Panc1 (cell line): ENCODE data around the gene SLC9A9. TPM values are rescaled to one million over a fixed set of nuclear protein-coding genes. Genes with fewer than 3 reads are reported as not detected.

Source experiments
- ATAC-seq: fragments of 200-7000 bp; cut with Tn5 transposase; 2 replicates; pipeline ENCODE4 v1.9.1; 2020; ENCODE audit warnings: mild to moderate bottlenecking, moderate library complexity
- BruUV-seq: library from RNA; stranded (reverse); fragments of 400-500 nt; replicated peaks from 2 replicates; lab custom pipeline; 2021; lab: Mats Ljungman, UMichigan
- CTCF ChIA-PET: fragments of 300-600 bp; sonication (Branson Sonifier 250); formaldehyde crosslinking; loops from one replicate; lab custom pipeline; 2022; ENCODE audit warnings: antibody characterized with exemption; lab: Charles Lee
- POLR2A ChIA-PET: fragments of 300-600 bp; sonication (Branson Sonifier 250); formaldehyde crosslinking; loops from one replicate; lab custom pipeline; 2022; ENCODE audit warnings: antibody characterized with exemption; lab: Charles Lee
- DNase-seq: peaks from one replicate; pipeline ENCODE4 v3.0.0-alpha.2; 2010; ENCODE audit warnings: low read depth, low spot score
- H3K27ac ChIP-seq: 2 replicates; pipeline ENCODE4 v1.5.1; 2011; ENCODE audit warnings: mild to moderate bottlenecking, low read length, inconsistent platforms
- H3K27me3 ChIP-seq: fragments of 200-500 bp; sonication (Bioruptor generic); 2 replicates; pipeline ENCODE4 v1.6.0; 2014; ENCODE audit warnings: low read length, inconsistent platforms; ENCODE audit not compliant: control insufficient read depth, insufficient read depth
- H3K36me3 ChIP-seq: fragments of 200-500 bp; sonication (Bioruptor generic); 2 replicates; pipeline ENCODE4 v1.5.1; 2014; ENCODE audit warnings: inconsistent platforms, mild to moderate bottlenecking, low read length, moderate library complexity; ENCODE audit not compliant: control insufficient read depth, insufficient read depth
- H3K4me1 ChIP-seq: 2 replicates; pipeline ENCODE4 v1.5.1; 2011; ENCODE audit warnings: inconsistent platforms, mild to moderate bottlenecking, low read length, moderate library complexity; ENCODE audit not compliant: control insufficient read depth, insufficient read depth
- H3K4me3 ChIP-seq, 2 experiments: 2 replicates each; pipeline ENCODE4 v1.5.1; 2011 to 2012; ENCODE audit warnings: low read depth in 2 of 2, low read length in 2 of 2, mild to moderate bottlenecking in 2 of 2, inconsistent platforms in 1 of 2, moderate library complexity in 1 of 2
- H3K9me3 ChIP-seq: fragments of 200-500 bp; sonication (Bioruptor generic); 2 replicates; pipeline ENCODE4 v1.5.1; 2014; ENCODE audit warnings: low read depth, mild to moderate bottlenecking, inconsistent platforms, low read length, moderate library complexity; ENCODE audit not compliant: control insufficient read depth, insufficient read depth
- POLR2AphosphoS5 ChIP-seq: IDR thresholded peaks from 2 replicates; pipeline ENCODE4 v1.6.1; 2012; ENCODE audit warnings: mild to moderate bottlenecking, low read depth, low read length, moderate library complexity
- SIN3A ChIP-seq: IDR thresholded peaks from 2 replicates; pipeline ENCODE4 v1.6.1; 2012; ENCODE audit warnings: low read depth, mild to moderate bottlenecking, low read length, moderate library complexity, borderline replicate concordance; ENCODE audit not compliant: insufficient read depth
- TCF7L2 ChIP-seq: IDR thresholded peaks from 2 replicates; pipeline ENCODE4 v1.6.1; 2011; ENCODE audit warnings: mild to moderate bottlenecking, low read depth, low read length, inconsistent platforms
- in situ Hi-C: cut with HindIII; loops from 2 replicates; pipeline ENCODE4 v1.10.0; 2016; ENCODE audit warnings: low sequenced_read_pairs, low pct_unique_long_range_greater_than_20kb
- intact Hi-C: fragments of 100-400 bp; cut with micrococcal nuclease; formaldehyde crosslinking; loops from one replicate; pipeline ENCODE4 v1.10.0; 2022; ENCODE audit not compliant: unreplicated experiment
- total RNA-seq: library from RNA; stranded (reverse); gene quantifications from one replicate; pipeline ENCODE4 v1.2.1, GENCODE V29; 2021; ENCODE audit not compliant: unreplicated experiment
- TF ChIP-seq, protein P1 (sequence below): fragments of 450-650 bp; IDR thresholded peaks from 2 replicates; pipeline ENCODE4 v1.5.1; 2017; ENCODE audit warnings: mild to moderate bottlenecking
- TF ChIP-seq, protein P2 (sequence below), 2 experiments: IDR thresholded peaks; 2 replicates each; pipeline ENCODE4 v1.6.1; 2011 to 2012; ENCODE audit warnings: low read depth in 2 of 2, control low read depth in 1 of 2, low read length in 1 of 2, mild to moderate bottlenecking in 1 of 2, moderate library complexity in 1 of 2; ENCODE audit not compliant: insufficient read depth in 1 of 2

Gene SLC9A9
- total RNA-seq, 1 experiment from 2014 or later, result not detected

DNA sequence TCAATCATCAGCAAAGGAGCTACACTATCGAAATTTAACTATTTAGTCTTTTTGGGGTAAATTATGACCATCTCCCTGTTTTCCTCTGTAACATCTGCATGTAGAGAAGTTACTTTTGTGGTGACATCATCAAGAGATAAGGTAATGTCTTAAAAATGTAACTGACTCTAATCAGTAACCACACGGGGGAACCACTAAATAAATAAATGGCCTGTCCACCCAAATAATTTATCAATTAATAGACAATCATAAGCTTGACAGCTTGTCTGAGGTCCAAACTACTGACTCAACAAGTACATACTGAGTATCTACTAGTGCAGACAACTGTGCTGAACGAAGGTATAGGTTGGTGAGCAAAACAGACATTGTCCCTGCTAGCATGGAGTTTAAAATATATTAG is 219.3 kb downstream of the SLC9A9 start:
- no peak for ATAC-seq
- in situ Hi-C loops (no loop called here), intact Hi-C loops (no loop called here)
- Histone ChIP-seq H3K27me3 (no peaks in the 10 kb centered on the region), H3K4me1 (no peaks in the 10 kb centered on the region), H3K36me3 (no peaks in the 10 kb centered on the region), H3K4me3 (no peak overlapping the region), H3K27ac (no peak overlapping the region), H3K9me3 (no peaks in the 10 kb centered on the region)
- DNase-seq, result no peak
- no TSS peak for BruUV-seq
- POLR2A ChIA-PET, result no interaction called here
- TF ChIP-seq SIN3A (no peak), POLR2AphosphoS5 (no peak), TCF7L2 (no peak)
- TF ChIP-seq, protein P1, sequence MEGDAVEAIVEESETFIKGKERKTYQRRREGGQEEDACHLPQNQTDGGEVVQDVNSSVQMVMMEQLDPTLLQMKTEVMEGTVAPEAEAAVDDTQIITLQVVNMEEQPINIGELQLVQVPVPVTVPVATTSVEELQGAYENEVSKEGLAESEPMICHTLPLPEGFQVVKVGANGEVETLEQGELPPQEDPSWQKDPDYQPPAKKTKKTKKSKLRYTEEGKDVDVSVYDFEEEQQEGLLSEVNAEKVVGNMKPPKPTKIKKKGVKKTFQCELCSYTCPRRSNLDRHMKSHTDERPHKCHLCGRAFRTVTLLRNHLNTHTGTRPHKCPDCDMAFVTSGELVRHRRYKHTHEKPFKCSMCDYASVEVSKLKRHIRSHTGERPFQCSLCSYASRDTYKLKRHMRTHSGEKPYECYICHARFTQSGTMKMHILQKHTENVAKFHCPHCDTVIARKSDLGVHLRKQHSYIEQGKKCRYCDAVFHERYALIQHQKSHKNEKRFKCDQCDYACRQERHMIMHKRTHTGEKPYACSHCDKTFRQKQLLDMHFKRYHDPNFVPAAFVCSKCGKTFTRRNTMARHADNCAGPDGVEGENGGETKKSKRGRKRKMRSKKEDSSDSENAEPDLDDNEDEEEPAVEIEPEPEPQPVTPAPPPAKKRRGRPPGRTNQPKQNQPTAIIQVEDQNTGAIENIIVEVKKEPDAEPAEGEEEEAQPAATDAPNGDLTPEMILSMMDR, result no peak
- TF ChIP-seq, protein P2, sequence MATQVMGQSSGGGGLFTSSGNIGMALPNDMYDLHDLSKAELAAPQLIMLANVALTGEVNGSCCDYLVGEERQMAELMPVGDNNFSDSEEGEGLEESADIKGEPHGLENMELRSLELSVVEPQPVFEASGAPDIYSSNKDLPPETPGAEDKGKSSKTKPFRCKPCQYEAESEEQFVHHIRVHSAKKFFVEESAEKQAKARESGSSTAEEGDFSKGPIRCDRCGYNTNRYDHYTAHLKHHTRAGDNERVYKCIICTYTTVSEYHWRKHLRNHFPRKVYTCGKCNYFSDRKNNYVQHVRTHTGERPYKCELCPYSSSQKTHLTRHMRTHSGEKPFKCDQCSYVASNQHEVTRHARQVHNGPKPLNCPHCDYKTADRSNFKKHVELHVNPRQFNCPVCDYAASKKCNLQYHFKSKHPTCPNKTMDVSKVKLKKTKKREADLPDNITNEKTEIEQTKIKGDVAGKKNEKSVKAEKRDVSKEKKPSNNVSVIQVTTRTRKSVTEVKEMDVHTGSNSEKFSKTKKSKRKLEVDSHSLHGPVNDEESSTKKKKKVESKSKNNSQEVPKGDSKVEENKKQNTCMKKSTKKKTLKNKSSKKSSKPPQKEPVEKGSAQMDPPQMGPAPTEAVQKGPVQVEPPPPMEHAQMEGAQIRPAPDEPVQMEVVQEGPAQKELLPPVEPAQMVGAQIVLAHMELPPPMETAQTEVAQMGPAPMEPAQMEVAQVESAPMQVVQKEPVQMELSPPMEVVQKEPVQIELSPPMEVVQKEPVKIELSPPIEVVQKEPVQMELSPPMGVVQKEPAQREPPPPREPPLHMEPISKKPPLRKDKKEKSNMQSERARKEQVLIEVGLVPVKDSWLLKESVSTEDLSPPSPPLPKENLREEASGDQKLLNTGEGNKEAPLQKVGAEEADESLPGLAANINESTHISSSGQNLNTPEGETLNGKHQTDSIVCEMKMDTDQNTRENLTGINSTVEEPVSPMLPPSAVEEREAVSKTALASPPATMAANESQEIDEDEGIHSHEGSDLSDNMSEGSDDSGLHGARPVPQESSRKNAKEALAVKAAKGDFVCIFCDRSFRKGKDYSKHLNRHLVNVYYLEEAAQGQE (IDR thresholded peaks at IDR 0.05; ENCODE audit: insufficient read depth in 1 of 2, low read depth in 2 of 2, low read length in 1 of 2), result no peak
- CTCF ChIA-PET, result no interaction called here

DNA sequence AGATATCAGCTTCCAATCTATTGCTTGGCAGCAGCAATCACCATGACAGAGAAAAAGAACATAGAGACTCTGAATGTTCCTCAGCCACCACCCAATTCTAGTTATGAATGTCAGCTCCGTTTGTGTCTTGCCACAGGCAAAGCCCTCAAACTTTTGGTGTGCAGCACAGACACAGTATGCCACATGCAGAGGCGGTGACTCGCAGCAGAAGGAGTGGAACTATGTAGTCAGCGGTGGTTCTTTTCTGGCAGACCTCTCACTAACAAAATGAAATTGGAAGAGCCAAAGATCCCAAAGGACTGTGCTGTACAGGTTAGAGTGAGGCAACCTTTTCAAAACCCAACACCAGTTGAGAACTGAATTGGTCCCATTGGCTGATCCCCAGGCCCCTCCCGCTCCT is 220.9 kb downstream of the SLC9A9 start:
- Histone ChIP-seq H3K27ac (no peak overlapping the region), H3K9me3 (no peaks in the 10 kb centered on the region), H3K36me3 (no peaks in the 10 kb centered on the region), H3K4me3 (no peak overlapping the region), H3K27me3 (no peaks in the 10 kb centered on the region), H3K4me1 (no peaks in the 10 kb centered on the region)
- in situ Hi-C loops, result no loop called here
- TF ChIP-seq TCF7L2 (no peak), POLR2AphosphoS5 (no peak), SIN3A (no peak)
- TF ChIP-seq, protein P1, result no peak
- TF ChIP-seq, protein P2 (IDR thresholded peaks at IDR 0.05; ENCODE audit: insufficient read depth in 1 of 2, low read depth in 2 of 2, low read length in 1 of 2), result no peak
- ATAC-seq, result no peak
- no TSS peak for BruUV-seq
- POLR2A ChIA-PET, result no interaction called here
- CTCF ChIA-PET, result no interaction called here
- no peak for DNase-seq
- intact Hi-C loops, result no loop called here
